PC-3 (cell line): ENCODE results near the gene DCLK1.

Experiments used
- CTCF ChIP-seq: fragments of 300-600 bp; sonication (generic); conservative IDR thresholded peaks from 2 replicates; pipeline ENCODE4 v1.5.1; 2017; ENCODE audit warnings: antibody characterized with exemption, low read depth, mild to moderate bottlenecking, low read length
- EZH2 ChIP-seq: fragments of 300-600 bp; sonication (generic); IDR thresholded peaks from one replicate; pipeline ENCODE4 v1.6.1; 2017; ENCODE audit warnings: antibody characterized with exemption, mild to moderate bottlenecking, low read length; ENCODE audit not compliant: unreplicated experiment

GRCh38 chr13:35979361-35979951, 151.7 kb downstream of the DCLK1 start:
- no peak for TF ChIP-seq CTCF
- TF ChIP-seq EZH2 = no peak
